SK-N-MC (cell line): ENCODE measurements around the gene ARHGAP26.

Experiments
- DNase-seq: peaks from one replicate; pipeline ENCODE4 v3.0.0-alpha.2; 2011; ENCODE audit warnings: low read depth, low spot score
- H3K27ac ChIP-seq: fragments of 200-600 bp; sonication (generic); 2 replicates; pipeline ENCODE4 v1.5.1; 2016; ENCODE audit warnings: mixed run types
- H3K36me3 ChIP-seq: fragments of 200-600 bp; sonication (generic); 2 replicates; pipeline ENCODE4 v1.6.1; 2017; ENCODE audit warnings: antibody characterized with exemption, low read length, mixed read lengths; ENCODE audit not compliant: insufficient read depth
- H3K4me3 ChIP-seq: fragments of 200-600 bp; sonication (generic); 2 replicates; pipeline ENCODE4 v1.5.1; 2016
- H3K9ac ChIP-seq: fragments of 200-600 bp; sonication (generic); 2 replicates; pipeline ENCODE4 v1.8.0; 2017; ENCODE audit warnings: mixed run types, mixed read lengths; ENCODE audit not compliant: insufficient read length
- H3K9me3 ChIP-seq: fragments of 200-600 bp; sonication (generic); 2 replicates; pipeline ENCODE4 v1.6.1; 2017; ENCODE audit warnings: low read depth, mild to moderate bottlenecking, antibody characterized with exemption, low read length, moderate library complexity, mixed read lengths
- EZH2 ChIP-seq: fragments of 200-600 bp; sonication (generic); IDR thresholded peaks from one replicate; pipeline ENCODE4 v1.6.1; 2017; ENCODE audit warnings: antibody characterized with exemption
- FOXP2 ChIP-seq: optimal IDR thresholded peaks from 2 replicates; pipeline ENCODE3; 2011; ENCODE audit warnings: mild to moderate bottlenecking, moderate library complexity; ENCODE audit not compliant: insufficient read depth; ENCODE audit errors: extremely low read length, control extremely low read depth
- POLR2AphosphoS5 ChIP-seq: IDR thresholded peaks from 2 replicates; pipeline ENCODE4 v1.6.1; 2012; ENCODE audit warnings: mild to moderate bottlenecking, low read depth, low read length, borderline replicate concordance

The ARHGAP26 gene

DNA sequence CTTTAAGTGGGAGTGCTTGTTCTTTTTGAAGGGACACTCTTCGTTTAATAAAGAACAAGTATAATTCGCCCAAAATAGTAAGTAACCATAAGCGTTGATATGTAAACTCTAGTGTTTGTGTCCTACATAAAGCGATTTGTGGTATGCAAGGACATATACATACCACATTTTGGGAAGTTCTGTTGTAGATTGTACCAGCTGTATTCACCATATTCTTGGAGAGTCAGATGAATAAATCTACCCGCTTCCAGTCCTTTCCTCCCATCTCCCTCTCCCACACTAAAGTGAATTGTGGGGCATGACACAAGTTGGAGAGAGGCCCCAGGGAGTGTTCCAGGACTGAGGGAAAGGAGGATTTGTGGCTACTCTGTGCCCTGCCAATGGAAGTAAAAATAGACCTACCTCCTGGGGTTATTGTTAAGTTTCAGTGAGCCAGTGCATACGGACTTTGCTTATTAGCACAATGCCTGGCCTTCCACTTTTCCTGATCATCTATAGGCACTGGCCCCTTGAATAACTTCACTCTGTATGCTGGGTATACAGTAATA, 40.6 kb downstream of the ARHGAP26 start:
- no peak overlapping the region for H3K9ac ChIP-seq
- no peak for TF ChIP-seq EZH2
- TF ChIP-seq FOXP2: no peak
- TF ChIP-seq POLR2AphosphoS5: no peak
- H3K36me3 ChIP-seq: no peaks in the 10 kb centered on the region
- no peak overlapping the region for H3K4me3 ChIP-seq
- H3K27ac ChIP-seq: no peak overlapping the region
- no peak for DNase-seq
- H3K9me3 ChIP-seq: no peaks in the 10 kb centered on the region

DNA sequence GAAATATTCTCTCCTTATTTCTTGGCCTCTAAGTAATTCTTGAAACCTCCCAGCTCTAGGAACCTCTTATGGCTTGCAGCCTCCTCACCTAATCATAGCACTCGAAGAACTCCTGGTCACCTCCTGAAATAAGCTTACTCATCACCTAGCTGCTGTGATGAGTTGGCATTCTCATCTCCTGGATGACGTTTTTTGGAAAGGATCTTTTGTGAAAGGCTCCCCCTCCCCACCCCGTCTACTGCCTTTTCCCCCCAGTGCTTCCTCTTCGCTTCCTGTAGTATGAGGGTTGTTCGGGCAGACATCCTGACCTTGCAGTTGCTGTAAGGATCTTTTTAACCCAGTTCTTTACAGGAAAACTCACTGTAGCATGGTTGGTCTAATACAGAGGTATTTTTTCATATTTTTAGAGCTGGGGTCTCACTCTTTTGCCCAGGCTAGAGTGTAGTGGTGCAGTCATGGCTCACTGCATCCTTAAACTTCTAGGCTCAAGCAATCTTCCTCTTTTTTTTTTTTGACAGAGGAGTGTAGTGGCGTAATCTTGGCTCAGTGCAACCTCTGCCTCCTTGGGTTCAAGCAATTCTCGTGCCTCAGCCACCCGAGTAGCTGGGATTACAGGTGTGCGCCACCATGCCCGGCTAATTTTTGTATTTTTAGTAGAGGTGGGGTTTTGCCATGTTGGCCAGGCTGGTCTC, 41.8 kb downstream of the ARHGAP26 start:
- TF ChIP-seq EZH2 (no peak), FOXP2 (no peak), POLR2AphosphoS5 (no peak)
- no peak overlapping the region for H3K4me3 ChIP-seq
- no peak for DNase-seq
- no peak overlapping the region for H3K9ac ChIP-seq
- no peaks in the 10 kb centered on the region for H3K9me3 ChIP-seq
- H3K27ac ChIP-seq: no peak overlapping the region
- H3K36me3 ChIP-seq: no peaks in the 10 kb centered on the region

- Histone ChIP-seq H3K4me3 (no peak overlapping the region), H3K9me3 (no peaks in the 10 kb centered on the region), H3K9ac (no peak overlapping the region), H3K27ac (no peak overlapping the region), H3K36me3 (no peaks in the 10 kb centered on the region)
- no peak for DNase-seq
- TF ChIP-seq POLR2AphosphoS5 (no peak), FOXP2 (no peak), EZH2 (no peak)
Observed at GRCh38 chr5:142813220-142813619, 43.0 kb downstream of the ARHGAP26 start.

DNA sequence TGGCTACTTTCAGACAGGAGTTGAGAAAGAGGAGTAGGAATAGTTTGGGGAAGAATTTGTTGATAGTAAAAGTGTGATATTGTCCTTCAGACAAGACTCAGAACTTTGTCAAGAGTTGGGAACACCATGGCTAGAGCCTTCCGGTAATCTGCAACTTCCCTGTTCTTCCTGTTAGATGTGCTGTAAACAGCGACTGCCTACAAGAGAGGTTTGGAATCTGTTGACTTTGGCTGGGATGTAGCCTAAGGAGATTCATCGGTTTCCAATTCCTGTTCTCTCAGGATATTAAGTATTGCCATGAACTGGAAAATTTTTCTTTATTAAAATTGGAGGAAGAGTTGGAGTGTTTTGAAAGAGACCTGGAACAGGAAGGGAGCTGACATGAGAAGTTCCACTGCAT, 43.9 kb downstream of the ARHGAP26 start:
- Histone ChIP-seq H3K36me3 (no peaks in the 10 kb centered on the region), H3K4me3 (no peak overlapping the region), H3K9ac (no peak overlapping the region), H3K9me3 (no peaks in the 10 kb centered on the region), H3K27ac (no peak overlapping the region)
- no peak for DNase-seq
- no peak for TF ChIP-seq FOXP2

- H3K9ac ChIP-seq: no peak overlapping the region
- no peak overlapping the region for H3K4me3 ChIP-seq
- no peaks in the 10 kb centered on the region for H3K36me3 ChIP-seq
- TF ChIP-seq EZH2: no peak
- TF ChIP-seq FOXP2: no peak
- no peak for TF ChIP-seq POLR2AphosphoS5
- no peak overlapping the region for H3K27ac ChIP-seq
- DNase-seq: no peak
- no peaks in the 10 kb centered on the region for H3K9me3 ChIP-seq
Observed at GRCh38 chr5:142815469-142815868, 45.3 kb downstream of the ARHGAP26 start.

GRCh38 chr5:142816531-142817430, 46.6 kb downstream of the ARHGAP26 start:
- TF ChIP-seq EZH2 (no peak), POLR2AphosphoS5 (peak; percentile 42; the same call in 1 of the 2 replicates), FOXP2 (peak; percentile 30)
- Histone ChIP-seq H3K27ac (0 out of 2 replicates have a peak overlapping the region, but pooled peaks have one; percentile 48), H3K36me3 (no peaks in the 10 kb centered on the region), H3K9ac (peak overlapping the region; percentile 45), H3K4me3 (peak overlapping the region; percentile 58; the same call in 1 of the 2 replicates), H3K9me3 (no peaks in the 10 kb centered on the region)
- peak; percentile 70 for DNase-seq

DNA sequence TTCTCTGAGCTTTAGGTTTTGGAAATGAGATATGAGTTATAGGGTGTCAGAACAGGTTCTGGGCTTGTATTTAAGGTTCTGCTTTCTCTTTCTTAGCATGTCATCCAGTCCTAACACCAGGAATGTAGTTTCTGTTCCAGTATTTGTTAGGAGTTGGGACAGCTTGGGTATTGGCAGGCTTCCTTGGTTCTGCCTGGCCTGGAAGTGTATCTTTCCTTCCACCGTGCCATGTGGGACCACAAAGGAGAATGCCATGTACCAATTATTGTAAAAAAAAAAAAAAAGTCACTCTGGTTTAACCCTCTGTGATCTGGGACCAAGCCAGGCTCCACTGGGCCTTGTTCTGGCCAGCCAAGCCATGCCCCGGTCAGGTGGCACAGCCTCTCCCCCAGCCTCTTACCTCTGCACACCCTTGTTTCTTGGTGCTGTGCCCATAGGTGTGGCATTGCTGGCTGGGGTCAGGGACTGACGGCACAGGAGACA, 47.8 kb downstream of the ARHGAP26 start:
- no peak overlapping the region for H3K9ac ChIP-seq
- no peak for DNase-seq
- no peaks in the 10 kb centered on the region for H3K9me3 ChIP-seq
- no peak overlapping the region for H3K4me3 ChIP-seq
- H3K27ac ChIP-seq: no peak overlapping the region
- H3K36me3 ChIP-seq: no peaks in the 10 kb centered on the region
- TF ChIP-seq POLR2AphosphoS5 (no peak), FOXP2 (no peak), EZH2 (no peak)

DNA sequence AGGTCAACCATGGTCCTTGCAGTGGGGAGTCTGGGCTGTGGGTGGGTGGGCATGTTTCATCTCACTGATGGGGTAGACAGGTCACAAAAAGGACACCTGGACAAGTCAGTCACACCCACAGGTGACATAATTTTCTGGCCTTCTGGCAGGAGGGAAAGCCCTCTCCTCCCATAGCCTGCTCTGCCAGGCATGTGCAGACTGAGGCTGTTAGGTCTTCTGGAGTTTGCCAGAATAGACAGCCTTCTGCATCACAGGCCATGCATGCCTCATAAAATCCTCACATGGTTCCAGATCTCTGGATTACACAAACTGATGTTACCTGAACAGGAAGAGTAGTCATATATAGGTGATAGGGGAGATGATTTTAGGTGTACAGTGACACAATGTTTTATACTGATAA, 49.1 kb downstream of the ARHGAP26 start:
- H3K9me3 ChIP-seq: no peaks in the 10 kb centered on the region
- H3K27ac ChIP-seq: no peak overlapping the region
- TF ChIP-seq POLR2AphosphoS5 (no peak), EZH2 (no peak), FOXP2 (no peak)
- no peak overlapping the region for H3K9ac ChIP-seq
- no peak overlapping the region for H3K4me3 ChIP-seq
- no peak for DNase-seq
- no peaks in the 10 kb centered on the region for H3K36me3 ChIP-seq

GRCh38 chr5:142819825-142820224, 49.6 kb downstream of the ARHGAP26 start:
- Histone ChIP-seq H3K9ac (no peak overlapping the region), H3K36me3 (no peaks in the 10 kb centered on the region), H3K27ac (no peak overlapping the region), H3K9me3 (no peaks in the 10 kb centered on the region), H3K4me3 (no peak overlapping the region)
- DNase-seq: no peak
- TF ChIP-seq EZH2 (no peak), POLR2AphosphoS5 (no peak), FOXP2 (no peak)
